ENCODE measurements around the gene ITGB1BP1. TPM values are rescaled to one million over a fixed set of nuclear protein-coding genes. Genes with fewer than 3 reads are reported as not detected.

Gene ITGB1BP1
- total and polyA plus RNA-seq, 2 of the 13 experiments (the other 11 are each of a cell fraction or from before 2014, with no cell fraction given): 106 to 108 TPM

GRCh38 chr2:9364791-9365497, 58.4 kb downstream of the ITGB1BP1 start (continued):
- no peak for TF ChIP-seq ZNF609 (CRISPR knock-in tag; IDR thresholded peaks at IDR 0.05; ENCODE audit: borderline replicate concordance)
- TF ChIP-seq KDM1A (CRISPR knock-in tag; IDR thresholded peaks at IDR 0.05): no peak
- no peak for TF ChIP-seq BHLHE40 (IDR thresholded peaks at IDR 0.05; ENCODE audit: low read length)
- no peak for TF ChIP-seq AKAP8 (CRISPR knock-in tag; IDR thresholded peaks at IDR 0.05)
- TF ChIP-seq RBM39 (IDR thresholded peaks at IDR 0.05; ENCODE audit: low read depth, low read length, poor library complexity, severe bottlenecking): no peak
- peak; percentile 91 for TF ChIP-seq HNF4A (CRISPR knock-in tag; IDR thresholded peaks at IDR 0.05)
- TF ChIP-seq ZBTB14 (CRISPR knock-in tag; IDR thresholded peaks at IDR 0.05): no peak
- TF ChIP-seq ZBTB34 (CRISPR knock-in tag; IDR thresholded peaks at IDR 0.05): no peak
- TF ChIP-seq ZNF589 (CRISPR knock-in tag; conservative IDR thresholded peaks at IDR 0.05): no peak
- TF ChIP-seq ZNF713 (CRISPR knock-in tag; IDR thresholded peaks at IDR 0.05): no peak
- 0 out of 2 replicates have a peak, but pooled peaks have one; percentile 21 for TF ChIP-seq MED1 (CRISPR knock-in tag; IDR thresholded peaks at IDR 0.05)
- no peak for TF ChIP-seq ZNF710 (CRISPR knock-in tag; IDR thresholded peaks at IDR 0.05; ENCODE audit: borderline replicate concordance)
- TF ChIP-seq ETV5 (CRISPR knock-in tag; IDR thresholded peaks at IDR 0.05; ENCODE audit: borderline replicate concordance): peak; percentile 35; the same call in 1 of the 2 replicates
- TF ChIP-seq TAF1 (CRISPR knock-in tag; IDR thresholded peaks at IDR 0.05): no peak
- no peak for TF ChIP-seq YY1 (IDR thresholded peaks at IDR 0.05; ENCODE audit: insufficient read depth, insufficient replicate concordance, low read depth, low read length)
- TF ChIP-seq PATZ1 (CRISPR knock-in tag; IDR thresholded peaks at IDR 0.05): peak; percentile 43; the same call in 1 of the 2 replicates

All from HepG2 (cell line).